HG02642 (cell line): ENCODE measurements around the gene GPR55.

Source experiments
- ATAC-seq: cut with Tn5 transposase; IDR thresholded peaks from one replicate; pipeline ENCODE4 v1.9.1; 2021; ENCODE audit warnings: mild to moderate bottlenecking; ENCODE audit not compliant: unreplicated experiment, poor library complexity

Gene GPR55

DNA sequence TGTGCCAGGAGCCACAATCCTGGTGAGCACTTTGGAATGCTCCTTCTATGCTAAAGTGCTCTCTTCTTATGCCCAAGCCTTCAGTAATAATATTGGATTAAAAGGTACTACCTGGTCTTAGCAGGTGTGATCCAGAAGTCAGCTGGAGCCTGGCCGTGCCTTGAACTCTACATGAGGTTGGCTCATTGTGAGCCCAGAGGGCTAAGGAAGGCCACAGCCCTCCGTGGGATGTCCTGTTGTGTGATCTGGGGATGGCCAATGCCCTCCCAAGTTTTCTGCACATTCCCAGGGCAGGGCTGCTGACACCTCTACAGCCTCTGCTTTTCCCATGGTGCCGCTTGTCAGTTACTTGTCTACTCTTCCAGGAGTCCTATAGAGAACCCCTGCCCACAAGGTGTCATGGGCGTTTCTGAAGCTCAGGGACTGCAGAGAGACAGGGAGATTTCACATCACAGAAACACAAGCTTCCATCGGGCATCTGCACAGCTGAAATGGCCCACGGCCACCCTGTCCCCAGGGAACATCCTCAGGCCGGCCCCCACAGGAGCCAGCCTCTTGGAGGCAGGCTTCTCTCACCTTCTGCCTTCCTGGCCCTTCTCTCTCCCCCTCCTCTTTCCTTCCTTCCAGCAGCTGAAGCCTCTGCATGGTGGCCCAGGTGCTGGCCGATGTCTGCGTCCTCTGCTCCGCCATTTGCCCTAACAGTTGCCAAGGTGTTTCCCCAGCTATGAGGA lies 27.3 kb upstream of the GPR55 start:
- ATAC-seq: no peak

DNA sequence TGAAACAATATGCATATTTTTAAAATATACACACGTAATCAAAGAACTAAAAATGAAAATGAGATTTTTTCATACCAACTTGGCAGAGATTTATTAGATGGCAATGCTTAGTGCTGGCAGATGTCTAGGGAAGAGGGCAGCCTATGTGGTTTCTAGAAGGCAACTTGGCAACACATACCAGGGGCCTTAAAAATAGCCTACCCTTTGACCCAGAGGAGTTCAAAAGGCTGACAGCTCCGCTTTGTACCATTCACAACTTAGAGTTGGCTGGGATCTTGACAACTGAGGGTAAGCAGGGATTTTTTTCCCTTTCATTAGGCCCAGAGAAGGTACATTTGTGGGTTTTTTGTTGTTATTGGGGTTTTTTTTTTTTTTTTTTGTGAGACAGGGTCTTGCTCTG lies 26.4 kb upstream of the GPR55 start:
- ATAC-seq: no peak

DNA sequence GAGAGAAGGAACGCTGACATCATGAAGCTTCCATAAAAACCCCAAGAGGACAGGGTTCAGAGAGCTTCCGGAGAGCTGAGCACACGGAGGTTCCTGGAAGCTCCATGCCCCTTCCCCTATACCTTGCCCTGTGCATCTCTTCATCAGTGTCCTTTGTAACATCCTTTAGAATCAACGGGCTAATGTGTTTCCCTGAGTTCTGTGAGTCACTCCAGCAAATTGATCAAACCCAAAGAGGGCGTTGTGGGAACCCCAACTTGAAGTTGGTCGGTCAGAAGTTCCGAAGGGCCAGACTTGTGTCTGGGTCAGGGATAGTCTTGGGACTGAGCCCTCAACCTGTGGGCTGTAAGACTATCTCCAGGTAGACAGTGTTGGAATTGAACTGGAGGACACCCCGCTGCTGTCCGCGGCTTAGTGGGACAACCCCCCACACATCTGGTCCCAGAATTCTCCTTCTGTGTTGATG lies 25.9 kb upstream of the GPR55 start:
- no peak for ATAC-seq

DNA sequence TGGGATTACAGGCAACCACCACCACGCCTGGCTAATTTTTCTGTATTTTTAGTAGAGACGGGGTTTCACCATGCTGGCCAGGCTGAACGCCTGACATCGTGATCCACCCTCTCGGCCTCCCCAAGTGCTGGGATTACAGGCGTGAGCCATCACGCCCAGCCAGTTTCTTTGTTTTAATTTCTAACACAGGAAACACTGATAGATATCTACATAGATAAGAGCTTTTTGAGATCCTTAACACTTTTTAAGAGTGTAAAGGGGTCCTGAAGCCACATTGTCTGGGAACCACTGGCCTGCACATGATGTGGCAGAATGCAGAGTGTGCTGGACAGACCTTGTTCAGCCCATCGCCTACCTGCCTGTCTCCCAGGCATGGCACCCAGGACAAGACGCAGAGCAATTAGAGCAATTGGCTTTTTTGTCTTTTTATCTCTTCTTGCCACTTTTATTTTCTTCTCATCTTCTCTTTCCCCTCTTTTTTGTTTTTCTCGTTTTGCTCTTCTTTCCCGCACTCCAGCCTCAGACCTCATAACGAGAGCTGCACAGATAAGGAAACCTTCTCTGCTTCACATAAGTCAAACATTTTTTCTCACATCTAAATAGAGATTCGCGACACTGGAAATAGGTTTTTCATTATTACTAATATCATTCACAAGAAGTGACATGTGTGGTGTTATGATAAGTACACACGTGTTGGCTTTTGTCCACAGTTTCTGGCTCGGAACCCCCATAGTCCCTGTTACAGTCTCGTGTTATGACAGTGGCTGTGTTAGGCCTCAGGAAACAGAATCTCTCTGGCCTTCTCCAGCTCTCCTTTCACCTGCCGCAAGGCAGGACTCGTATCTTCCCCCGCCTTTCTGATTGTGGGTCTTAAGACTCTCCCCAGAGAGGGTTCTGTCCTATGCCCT lies 25.2 kb upstream of the GPR55 start:
- peak; percentile 53 for ATAC-seq

DNA sequence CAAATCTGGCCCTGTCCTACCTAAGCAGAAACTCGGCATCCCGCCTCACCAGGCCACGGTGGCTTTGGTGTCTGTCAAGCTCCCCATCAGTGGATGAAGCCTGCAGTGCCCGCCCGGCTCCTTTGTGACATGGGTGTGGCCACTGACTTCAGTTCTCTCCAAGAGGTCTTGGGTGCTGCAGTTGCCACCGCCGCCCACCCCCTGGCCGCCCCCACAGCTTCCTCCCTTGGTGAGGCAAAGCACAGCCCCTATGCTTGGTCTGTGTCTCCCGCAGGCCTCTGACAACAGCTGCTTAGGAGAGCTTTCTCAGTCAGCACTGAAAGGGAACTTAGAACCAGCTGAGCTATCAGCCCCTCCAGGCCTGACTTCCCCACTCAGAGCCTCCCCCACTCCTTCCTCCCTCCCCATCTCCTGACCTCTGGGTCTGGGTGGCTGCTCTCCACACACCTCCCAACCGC lies 22.9 kb upstream of the GPR55 start:
- peak; percentile 46 for ATAC-seq

DNA sequence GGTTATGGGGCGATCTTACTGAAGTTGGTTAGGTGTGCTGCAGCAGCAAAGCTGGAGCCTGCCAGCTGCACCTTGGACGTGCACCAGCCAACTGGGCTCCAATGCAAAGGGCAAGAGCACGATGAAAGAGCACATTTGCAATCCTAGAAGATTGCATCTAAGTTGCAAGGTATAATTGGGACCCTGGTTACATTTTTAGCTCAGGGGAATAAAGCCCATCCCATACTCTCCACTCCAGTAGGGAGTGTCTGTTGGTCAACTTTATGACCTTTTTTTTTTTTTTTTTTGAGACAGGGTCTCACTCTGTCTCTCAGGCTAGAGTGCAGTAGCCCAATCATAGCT lies 22.2 kb upstream of the GPR55 start:
- no peak for ATAC-seq

DNA sequence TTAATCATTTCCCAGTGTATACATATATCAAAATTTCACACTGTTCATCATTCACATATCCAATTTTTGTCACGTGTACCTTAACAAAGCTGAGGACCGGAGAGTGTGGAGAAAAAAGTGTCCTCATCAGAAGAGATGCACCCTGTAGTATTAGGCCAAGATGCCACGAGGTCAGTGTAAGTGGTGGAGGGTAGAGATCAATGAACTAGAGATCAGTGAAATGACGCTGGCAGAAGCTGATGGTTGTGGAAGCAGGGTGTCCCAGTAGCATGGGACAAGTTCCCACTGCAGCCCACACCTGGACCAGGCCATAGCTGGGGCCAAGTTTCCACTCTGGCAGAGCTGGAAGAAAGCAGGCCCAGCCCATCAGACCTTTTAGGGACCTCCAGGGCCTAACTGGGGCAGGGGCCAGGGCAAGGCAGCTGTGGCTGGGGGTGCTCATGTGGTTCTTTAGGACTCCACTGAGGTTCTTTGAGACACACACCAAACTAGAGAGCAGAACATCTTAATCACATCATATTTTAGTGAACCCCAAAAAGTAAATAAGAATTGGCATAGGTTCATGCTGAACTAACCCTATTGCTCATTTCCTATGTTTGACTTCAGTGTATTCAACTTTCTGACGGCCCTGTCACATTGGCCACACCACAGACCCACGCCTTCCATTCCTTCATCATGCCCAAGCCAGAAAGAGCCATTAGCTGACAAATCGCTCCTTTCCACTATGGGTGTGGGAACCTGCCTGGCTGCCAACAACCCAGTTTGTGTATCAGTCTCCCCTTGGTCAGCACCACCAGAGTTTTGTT lies 21.6 kb upstream of the GPR55 start:
- ATAC-seq: no peak

DNA sequence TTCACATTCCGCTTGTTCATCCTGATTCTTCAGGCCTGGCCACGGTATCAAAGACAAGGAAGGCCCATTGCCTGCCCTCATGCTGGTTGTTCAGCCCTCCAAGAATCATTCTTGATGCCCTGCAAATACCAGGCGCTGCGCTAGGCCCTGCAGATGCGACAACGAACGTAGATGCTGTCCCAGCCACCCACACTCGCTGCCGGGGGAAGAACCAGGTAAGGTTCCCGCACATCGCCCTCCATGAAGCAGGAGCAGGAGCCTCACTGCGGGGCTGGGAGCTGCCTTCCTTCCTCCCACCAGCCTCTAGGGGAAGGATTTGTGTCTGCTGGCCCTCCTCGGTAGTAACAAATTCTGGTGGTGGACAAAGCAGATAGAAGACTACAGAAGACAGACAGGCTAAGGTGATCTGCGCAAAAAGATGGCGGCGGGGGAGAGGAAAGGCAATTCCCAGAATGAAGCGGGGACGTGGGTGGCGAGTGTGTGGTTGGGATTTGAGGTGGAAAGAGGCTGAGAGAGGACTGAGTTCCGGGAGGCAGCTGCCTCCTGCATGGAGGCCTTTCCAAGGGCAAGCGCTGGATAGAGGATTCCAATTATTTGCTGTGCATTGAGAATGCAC lies 19.8 kb upstream of the GPR55 start:
- no peak for ATAC-seq

DNA sequence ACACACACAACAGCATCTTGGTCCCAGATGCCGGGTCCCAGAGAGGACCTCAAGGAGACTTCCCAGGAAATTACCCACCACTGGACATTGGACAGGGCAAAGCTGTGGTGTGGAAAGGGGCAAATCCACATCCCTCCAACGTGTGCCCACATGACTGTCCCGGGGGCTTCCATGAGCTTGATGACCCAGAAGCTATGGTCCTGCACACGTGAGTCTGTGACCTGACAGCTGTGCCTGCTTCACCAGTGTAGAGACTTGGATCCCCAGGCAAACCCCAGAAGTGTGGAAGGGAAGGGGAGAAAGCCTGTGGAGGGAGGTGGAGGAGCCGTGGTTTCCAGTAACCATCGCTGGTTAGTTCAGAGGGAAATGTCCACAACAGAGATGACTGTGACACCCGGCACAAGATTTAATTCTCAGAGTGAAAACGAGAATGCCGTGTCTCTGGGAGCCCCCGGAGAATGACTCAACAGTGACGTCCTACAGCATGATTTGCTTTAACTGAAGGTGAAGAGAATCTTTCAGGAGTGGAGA lies 19.1 kb upstream of the GPR55 start:
- peak; percentile 45 for ATAC-seq

DNA sequence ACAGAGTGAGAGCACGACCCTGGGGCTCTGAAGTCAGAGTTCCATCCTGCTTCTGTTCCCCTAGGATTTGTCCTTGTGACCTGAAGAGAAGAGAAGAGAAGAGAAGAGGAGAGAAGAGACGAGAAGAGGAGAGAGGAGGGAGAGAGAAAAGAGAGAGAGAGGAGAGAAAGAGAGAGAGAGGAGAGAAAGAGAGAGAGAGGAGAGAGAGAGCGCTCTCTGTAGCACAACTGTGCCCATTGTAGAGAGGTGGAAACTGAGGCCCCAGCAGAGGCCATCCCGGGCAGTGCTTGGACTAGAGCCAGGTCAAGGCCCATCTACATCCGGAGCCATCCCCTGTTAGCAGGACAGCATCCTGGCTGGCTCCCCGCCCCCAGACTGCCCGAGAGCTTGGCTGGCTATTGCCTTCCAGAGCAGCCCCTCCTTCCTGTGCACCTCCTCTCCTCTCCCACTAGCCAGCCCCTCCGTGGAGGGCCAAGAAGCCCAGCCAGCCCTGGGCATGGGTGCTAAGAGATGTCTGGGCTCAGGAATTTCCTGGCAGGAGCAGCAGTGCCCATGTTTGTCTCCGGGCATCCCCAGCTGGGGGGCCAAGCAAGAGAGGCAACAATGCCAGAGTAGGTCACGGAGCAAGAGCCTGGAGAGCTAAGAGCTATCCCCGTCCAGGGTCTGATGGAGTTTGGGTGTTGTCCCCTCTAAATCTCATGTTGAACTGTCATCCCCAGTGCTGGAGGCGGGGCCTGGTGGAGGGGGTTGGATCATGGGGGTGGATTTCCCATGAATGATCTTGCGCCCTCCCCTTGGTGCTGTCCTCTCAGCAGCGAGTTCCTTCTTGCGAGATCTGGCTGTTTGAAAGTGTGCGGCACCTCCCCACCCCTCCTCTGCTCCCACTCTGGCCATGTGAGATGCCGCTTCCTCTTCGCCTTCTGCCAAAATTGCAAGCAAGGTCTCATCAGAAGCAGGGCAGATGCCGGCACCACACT lies 18.2 kb upstream of the GPR55 start:
- ATAC-seq: peak; percentile 65

DNA sequence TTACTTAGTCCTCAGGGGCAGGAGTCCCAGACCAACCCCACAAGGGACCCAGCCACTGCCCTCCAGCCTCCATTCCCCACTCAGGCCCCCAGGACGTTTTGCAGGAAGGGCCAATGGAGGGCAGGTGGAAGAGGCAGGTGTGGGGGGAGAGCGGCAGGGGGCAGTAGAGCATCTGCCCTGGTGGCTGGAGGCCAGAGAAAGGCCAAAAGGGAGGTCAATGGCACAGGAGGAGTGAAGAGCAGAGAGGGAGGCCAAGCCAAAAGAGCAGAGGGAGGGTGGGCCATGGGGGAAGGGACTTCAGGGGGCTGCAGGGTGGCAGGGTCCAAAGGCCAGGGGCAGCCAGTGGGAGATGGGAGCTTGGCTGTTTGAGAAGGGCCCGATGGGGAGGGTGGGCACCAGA lies 17.3 kb upstream of the GPR55 start:
- ATAC-seq: no peak

DNA sequence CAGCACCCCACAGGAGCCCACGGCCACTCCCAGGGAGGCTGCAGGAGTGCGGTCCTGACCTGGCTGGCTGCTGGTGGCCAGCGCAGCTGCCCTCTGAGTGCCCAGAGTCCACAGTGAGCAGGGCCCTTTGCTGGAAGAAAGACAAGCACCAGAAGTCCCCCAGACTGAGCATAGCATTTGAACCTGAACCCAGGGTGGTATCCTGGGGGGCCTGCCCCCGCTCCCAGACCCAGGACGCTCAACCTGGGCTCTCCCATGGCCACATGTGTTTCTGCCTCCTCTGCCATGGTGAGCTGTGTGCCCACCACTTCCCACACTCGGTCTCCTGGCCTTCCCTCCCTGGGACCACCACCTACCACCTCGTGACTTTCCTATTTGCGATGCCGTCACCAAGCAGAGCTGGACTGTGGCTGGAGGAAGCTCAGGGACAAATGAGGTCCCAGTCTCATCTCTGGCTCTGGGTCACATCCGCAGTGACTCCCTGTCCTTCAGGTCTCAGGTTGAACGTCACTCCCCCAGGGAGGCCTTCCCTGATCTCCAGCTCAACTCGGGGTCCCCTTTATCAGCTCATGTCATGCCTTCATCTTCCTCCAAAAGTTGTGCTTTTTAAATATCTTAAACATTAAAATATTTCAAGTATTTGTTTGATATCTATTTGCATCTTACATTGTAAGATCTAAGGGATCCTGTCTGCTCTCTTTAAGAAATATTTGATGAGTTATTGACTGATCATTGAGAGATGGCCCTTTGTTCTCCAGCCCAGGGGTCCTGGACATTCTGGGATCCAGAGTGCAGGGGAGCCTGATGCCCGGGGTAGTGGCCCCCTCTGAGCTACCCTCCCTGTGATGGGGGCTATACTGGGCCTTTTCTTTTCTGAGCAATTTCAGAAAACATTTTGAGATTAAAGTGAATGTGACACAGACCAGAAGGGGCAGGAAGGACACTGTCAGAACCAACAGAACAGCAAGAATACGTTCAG lies 16.4 kb upstream of the GPR55 start:
- no peak for ATAC-seq

DNA sequence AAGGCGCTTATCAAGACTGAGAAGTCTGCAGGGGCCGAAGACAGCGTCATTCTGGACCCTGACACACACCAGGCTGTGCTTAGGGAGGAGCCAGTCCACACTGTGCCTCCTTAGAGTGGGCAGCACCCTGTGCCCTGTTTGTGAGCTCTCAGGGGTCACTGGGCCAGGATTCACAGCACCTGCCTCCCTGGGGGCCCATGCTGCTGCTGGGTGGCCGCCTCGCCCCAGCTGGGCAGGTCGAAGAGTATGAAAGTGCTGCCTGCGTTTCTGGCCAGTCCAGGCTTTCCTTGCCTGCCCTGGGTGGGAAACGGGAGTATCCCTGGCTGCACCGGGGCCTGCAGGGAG lies 15.4 kb upstream of the GPR55 start:
- ATAC-seq: no peak

DNA sequence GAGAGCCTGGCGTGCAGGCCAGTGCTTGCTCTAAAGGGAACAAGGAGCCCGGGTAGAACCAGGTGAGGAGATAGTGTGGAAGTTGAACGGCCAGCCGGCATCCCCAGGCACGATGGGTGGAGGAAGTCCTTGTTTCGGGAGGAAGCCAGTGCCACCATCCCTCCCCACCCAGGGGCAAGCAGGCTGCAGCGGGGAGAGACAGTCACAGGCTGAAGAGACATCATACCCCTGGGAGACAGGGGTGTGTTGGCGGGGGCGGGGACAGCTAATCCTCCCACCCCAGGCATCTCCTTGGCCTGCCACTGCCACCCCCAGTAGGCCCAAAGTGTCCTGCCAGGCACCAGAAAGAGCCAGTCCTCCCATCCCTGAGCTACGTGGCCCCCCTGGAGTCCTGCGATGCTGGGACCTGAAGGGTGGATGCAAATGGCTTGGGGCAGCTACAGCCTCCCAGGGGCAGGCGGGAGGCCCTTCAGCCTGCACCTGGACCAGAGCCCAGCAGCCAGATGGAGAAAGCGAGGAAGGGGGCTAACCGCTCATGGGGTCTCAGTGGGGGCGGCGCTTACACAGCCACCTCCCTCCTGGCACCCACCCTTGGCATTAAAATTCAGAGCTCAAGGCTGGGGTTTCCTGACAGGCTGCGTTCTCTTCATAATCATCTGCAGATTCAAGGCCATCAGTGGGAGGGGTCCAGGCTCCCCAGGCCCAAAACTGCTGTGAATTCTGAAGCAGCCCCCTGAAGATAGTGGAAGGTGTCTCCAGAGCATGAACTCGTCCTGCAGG lies 14.8 kb upstream of the GPR55 start:
- ATAC-seq: no peak

DNA sequence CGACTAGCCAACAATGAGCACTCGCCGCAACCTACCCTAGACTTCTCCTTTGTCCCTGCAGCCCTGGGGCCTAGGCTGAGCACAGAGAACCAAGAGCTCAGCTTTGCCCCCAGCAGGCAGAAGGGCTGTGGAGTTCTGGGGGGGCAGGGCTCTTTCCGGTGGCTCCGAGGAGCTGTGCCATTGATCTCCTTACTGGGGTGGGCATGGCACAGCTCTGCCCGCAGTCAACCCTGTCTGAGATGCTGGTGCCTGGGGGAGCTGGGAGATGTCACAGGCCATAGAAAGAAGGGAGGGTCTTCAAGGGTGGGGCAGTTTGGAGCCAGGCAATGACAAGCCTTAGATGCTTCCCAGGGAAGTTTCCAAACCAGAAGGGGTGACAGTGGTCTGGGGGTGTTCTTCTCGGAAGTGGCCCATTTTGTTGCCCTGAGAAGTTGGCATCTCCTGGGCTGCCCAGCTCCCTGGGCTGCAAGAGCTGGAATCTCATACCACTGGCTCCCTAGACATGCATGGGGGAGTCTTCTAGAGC lies 14.1 kb upstream of the GPR55 start:
- no peak for ATAC-seq

DNA sequence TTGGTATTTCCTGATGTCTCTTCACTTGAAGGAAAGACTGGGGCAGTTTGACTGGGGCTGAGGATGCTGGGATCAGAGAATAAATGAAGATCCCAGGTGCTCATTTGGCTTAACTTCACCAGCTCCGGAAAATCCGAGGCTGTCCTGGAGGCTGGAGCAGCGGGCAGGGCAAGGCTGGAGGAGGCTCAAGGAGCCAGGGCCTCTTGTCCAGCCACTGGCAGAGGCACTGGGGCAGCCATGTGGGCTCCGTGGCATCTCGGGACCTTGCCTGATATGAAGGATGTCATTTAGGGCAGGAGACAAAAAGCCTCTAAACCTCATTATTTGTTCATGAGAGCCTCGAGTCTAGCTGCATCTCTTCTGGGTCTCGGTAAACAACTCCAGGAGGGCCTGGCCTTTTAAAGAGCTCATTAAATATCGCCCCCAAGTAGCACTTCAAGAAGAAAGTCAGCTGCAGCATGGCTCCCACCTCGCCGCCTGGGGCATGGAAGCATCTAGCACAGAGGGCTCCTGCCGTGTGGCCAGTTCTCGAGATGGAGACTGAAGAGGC lies 13.5 kb upstream of the GPR55 start:
- no peak for ATAC-seq

DNA sequence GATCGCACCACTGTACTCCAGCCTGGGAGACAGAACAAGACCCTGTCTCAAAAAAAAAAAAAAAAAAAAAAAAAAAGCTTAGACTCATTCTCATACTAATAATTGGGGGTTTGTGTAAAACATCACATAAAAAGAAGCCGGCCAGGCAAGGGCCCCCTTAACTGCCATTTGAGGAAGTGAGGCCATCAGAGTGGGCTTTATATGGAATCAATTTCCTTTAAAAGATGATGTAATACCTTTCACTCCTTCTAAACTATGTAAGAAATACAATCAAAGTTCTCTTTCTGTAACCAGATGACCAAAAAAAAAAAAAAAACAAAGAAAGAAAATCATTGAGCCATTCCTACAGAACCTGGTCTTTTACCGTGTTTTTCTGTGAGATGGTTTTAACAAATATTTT lies 13.1 kb upstream of the GPR55 start:
- no peak for ATAC-seq
